GM12878 (cell line): ENCODE results near the gene RAD51B. TPM values are rescaled to one million over a fixed set of nuclear protein-coding genes. Genes with fewer than 3 reads are reported as not detected.

Source experiments
- ATAC-seq: fragments of 200-7000 bp; cut with Tn5 transposase; 3 replicates; pipeline ENCODE4 v1.9.1; 2020; ENCODE audit warnings: mild to moderate bottlenecking, moderate library complexity
- BruUV-seq: library from RNA; stranded (reverse); fragments of 400-500 nt; replicated peaks from 2 replicates; lab custom pipeline; 2021; lab: Mats Ljungman, UMichigan
- CTCF ChIA-PET: fragments of 300-600 bp; sonication (Branson Sonifier 250); formaldehyde crosslinking; extraction: SDS; loops from one replicate; lab custom pipeline; 2021; ENCODE audit warnings: inconsistent platforms; lab: Yijun Ruan, JAX
- POLR2A ChIA-PET: fragments of 350-600 bp; formaldehyde crosslinking; extraction: SDS; loops from one replicate; lab custom pipeline; 2021; ENCODE audit warnings: inconsistent platforms; lab: Charles Lee
- RAD21 ChIA-PET: fragments of 300-600 bp; sonication (Branson Sonifier 250); formaldehyde crosslinking; loops from one replicate; lab custom pipeline; 2023; ENCODE audit warnings: antibody characterized with exemption; ENCODE audit not compliant: unreplicated experiment; lab: Charles Lee
- SMC1A ChIA-PET: fragments of 300-600 bp; sonication (Branson Sonifier 250); formaldehyde crosslinking; loops from one replicate; lab custom pipeline; 2023; ENCODE audit not compliant: unreplicated experiment, uncharacterized antibody; lab: Charles Lee
- DNase-seq: peaks from one replicate; pipeline ENCODE4 v3.0.0-alpha.2; 2011; ENCODE audit warnings: low read depth, low spot score
- FAIRE-seq: peaks from 3 replicates; lab custom pipeline; 2011; peaks lifted over from hg19 to GRCh38; lab: Jason Lieb, UNC
- H2AFZ ChIP-seq: 2 replicates; pipeline ENCODE4 v1.6.0; 2011; ENCODE audit warnings: low read depth, low read length, control low read depth; ENCODE audit not compliant: control insufficient read depth
- H3K27ac ChIP-seq: 2 replicates; pipeline ENCODE4 v1.5.1; 2011; ENCODE audit warnings: control low read depth; ENCODE audit not compliant: control insufficient read depth, insufficient read depth
- H3K27me3 ChIP-seq, 2 experiments: replicated peaks in 1 of 2; 2 replicates each; pipeline versions ENCODE4 v1.6.0 to v1.6.1; 2011; ENCODE audit warnings: low read length in 1 of 2; ENCODE audit not compliant: control insufficient read depth in 2 of 2, insufficient read depth in 2 of 2
- H3K36me3 ChIP-seq, 2 experiments: 2 replicates each; pipeline ENCODE4 v1.5.1; 2011; ENCODE audit warnings: low read length in 1 of 2; ENCODE audit not compliant: control insufficient read depth in 2 of 2, insufficient read depth in 2 of 2
- H3K4me1 ChIP-seq: 2 replicates; pipeline ENCODE4 v1.6.1; 2011; ENCODE audit warnings: mild to moderate bottlenecking, low read length, moderate library complexity, mixed read lengths; ENCODE audit not compliant: control insufficient read depth, insufficient read depth
- H3K4me2 ChIP-seq: 2 replicates; pipeline ENCODE4 v1.6.0; 2011; ENCODE audit warnings: control low read depth; ENCODE audit not compliant: control insufficient read depth, insufficient read depth
- H3K4me3 ChIP-seq: fragments of 200-600 bp; sonication (generic); 2 replicates; pipeline ENCODE4 v1.5.1; 2016
- H3K79me2 ChIP-seq: 2 replicates; pipeline ENCODE4 v1.6.0; 2011; ENCODE audit warnings: low read length; ENCODE audit not compliant: control insufficient read depth, insufficient read depth
- H3K9ac ChIP-seq: 2 replicates; pipeline ENCODE4 v1.8.0; 2011; ENCODE audit warnings: low read length, control low read depth, mixed read lengths; ENCODE audit not compliant: control insufficient read depth, insufficient read depth
- H3K9me3 ChIP-seq: replicated peaks from 3 replicates; pipeline ENCODE4 v1.5.1; 2011; ENCODE audit warnings: mild to moderate bottlenecking, low read length; ENCODE audit not compliant: control insufficient read depth, insufficient read depth
- H4K20me1 ChIP-seq: 2 replicates; pipeline ENCODE4 v1.6.0; 2011; ENCODE audit not compliant: control insufficient read depth, insufficient read depth
- HDGF ChIP-seq: fragments of 450-650 bp; IDR thresholded peaks from 2 replicates; pipeline ENCODE4 v1.6.1; 2016; ENCODE audit warnings: antibody characterized with exemption
- MEF2B ChIP-seq: fragments of 450-650 bp; IDR thresholded peaks from 2 replicates; pipeline ENCODE4 v1.6.1; 2018; ENCODE audit warnings: mild to moderate bottlenecking, moderate library complexity; ENCODE audit not compliant: partially characterized antibody, poor library complexity, severe bottlenecking
- MTA2 ChIP-seq: fragments of 450-650 bp; IDR thresholded peaks from 2 replicates; pipeline ENCODE4 v1.6.1; 2016; ENCODE audit warnings: low read depth, mild to moderate bottlenecking, moderate library complexity
- SIN3A ChIP-seq: IDR thresholded peaks from 2 replicates; pipeline ENCODE4 v1.6.1; 2012; ENCODE audit warnings: low read depth, low read length, improper control_type of control experiment
- ZNF207 ChIP-seq: fragments of 450-650 bp; IDR thresholded peaks from 2 replicates; pipeline ENCODE4 v1.6.1; 2014; ENCODE audit warnings: antibody characterized with exemption, mild to moderate bottlenecking, borderline replicate concordance
- WGBS: methylation state at CpG from one replicate; pipeline ENCODE4 v1.1.6; 2016; ENCODE audit warnings: low lambda C conversion rate; ENCODE audit not compliant: insufficient replicate concordance, insufficient coverage; ENCODE audit errors: missing lambda C conversion rate; 5-methylcytosine and 5-hydroxymethylcytosine counted together
- in situ Hi-C: fragments of 300-500 bp; cut with MboI; formaldehyde crosslinking; loops from 9 replicates; pipeline ENCODE4 v1.14.3; 2018; ENCODE audit warnings: mixed read lengths
- intact Hi-C: fragments of 100-400 bp; cut with micrococcal nuclease; formaldehyde crosslinking; loops from one replicate; pipeline ENCODE4 v1.14.2; 2022; ENCODE audit not compliant: unreplicated experiment
- polyA plus RNA-seq, 11 experiments: library from polyadenylated mRNA; depleted of rRNA in 4 of 11; unstranded in 6 of 11; stranded (reverse) in 5 of 11; fragments of >200 nt; fragmentation: Nextera tagmentation in 4 of 11; fragmentation: Illumina TruSeq in 1 of 11; extraction: Ambion mirVana in 4 of 11; extraction: Trizol in 1 of 11; gene quantifications; 1 replicate in 1 of 11; 2 replicates in 10 of 11; pipeline versions ENCODE4 v1.2.1 to v1.2.3, GENCODE V29; 2011 to 2016; ENCODE audit warnings: inconsistent platforms in 2 of 11, missing spikeins in 2 of 11, low read depth in 1 of 11
- total RNA-seq, 4 experiments: library from RNA; depleted of rRNA in 3 of 4; stranded (reverse); fragments of >200 nt in 3 of 4; fragmentation: Illumina TruSeq in 1 of 4; extraction: Trizol in 1 of 4; gene quantifications; 2 replicates each; pipeline versions ENCODE4 v1.2.1 to v1.2.3, GENCODE V29; 2013 to 2021
- TF ChIP-seq, protein P1 (sequence below): fragments of 450-650 bp; IDR thresholded peaks from 2 replicates; pipeline ENCODE4 v1.6.1; 2018; ENCODE audit warnings: borderline replicate concordance, mild to moderate bottlenecking; ENCODE audit not compliant: partially characterized antibody
- TF ChIP-seq, protein P2 (sequence below): fragments of 450-650 bp; IDR thresholded peaks from 2 replicates; pipeline ENCODE4 v1.6.1; 2016; ENCODE audit warnings: mild to moderate bottlenecking
- TF ChIP-seq, protein P3 (sequence below): fragments of 150-350 bp; IDR thresholded peaks from 2 replicates; pipeline ENCODE4 v1.6.1; 2014; ENCODE audit warnings: mild to moderate bottlenecking, low read depth, low read length
- TF ChIP-seq, protein P4 (sequence below): IDR thresholded peaks from 2 replicates; pipeline ENCODE4 v1.6.1; 2011; ENCODE audit warnings: low read depth, low read length, improper control_type of control experiment, borderline replicate concordance

Gene RAD51B
- total and polyA plus RNA-seq, 10 of the 15 experiments (the other 5 are each of a cell fraction or from before 2014, with no cell fraction given), result 9.8 to 26.8 (median 21.3) TPM

DNA sequence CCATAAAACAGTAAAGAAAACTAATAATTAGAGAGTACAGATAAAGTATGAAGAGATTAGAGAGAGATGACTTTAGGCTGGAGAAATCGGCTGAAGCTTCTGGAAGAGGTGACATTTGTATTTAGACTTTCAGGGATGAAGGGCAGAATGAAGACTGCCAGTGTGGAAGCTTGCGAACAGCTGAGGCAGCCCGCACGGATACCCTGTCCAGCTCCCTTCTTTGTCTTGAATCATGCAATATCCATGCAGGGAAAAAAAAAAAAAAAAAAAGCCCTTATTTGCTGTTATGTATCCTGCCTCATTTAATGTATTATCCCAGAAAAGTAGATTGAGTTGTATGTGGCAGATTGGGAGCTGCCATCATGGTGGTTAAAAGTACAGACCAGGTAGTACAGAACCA is 641.5 kb downstream of the RAD51B start:
- no peaks in the 10 kb centered on the region; a peak in 1 of 4 replicates for H3K36me3 ChIP-seq
- H3K9ac ChIP-seq, result no peak overlapping the region
- intact Hi-C loops, result no loop called here
- no peaks in the 10 kb centered on the region for H3K79me2 ChIP-seq
- ChIA-PET POLR2A (interaction anchor here (0.6 to 1.1 kb wide), 5 partner anchors 10 to 43 kb away, joined by 3 to 6 read pairs (median 3); no protein-coding TSS in a partner anchor), CTCF (interaction anchor here (0.9 to 1.3 kb wide), 2 partner anchors 17 to 383 kb away, joined by 3 read pairs; no protein-coding TSS in a partner anchor)
- ATAC-seq, result no peak
- no peaks in the 10 kb centered on the region; the same call in 2 of the 3 replicates for H3K9me3 ChIP-seq
- no peaks in the 10 kb centered on the region for H4K20me1 ChIP-seq
- no peak for FAIRE-seq
- 98% methylated on average over 4 of the region's 4 CpGs for WGBS
- H3K27ac ChIP-seq, result no peak overlapping the region
- no peak for DNase-seq
- no peak for TF ChIP-seq MEF2B
- TF ChIP-seq, protein P1, sequence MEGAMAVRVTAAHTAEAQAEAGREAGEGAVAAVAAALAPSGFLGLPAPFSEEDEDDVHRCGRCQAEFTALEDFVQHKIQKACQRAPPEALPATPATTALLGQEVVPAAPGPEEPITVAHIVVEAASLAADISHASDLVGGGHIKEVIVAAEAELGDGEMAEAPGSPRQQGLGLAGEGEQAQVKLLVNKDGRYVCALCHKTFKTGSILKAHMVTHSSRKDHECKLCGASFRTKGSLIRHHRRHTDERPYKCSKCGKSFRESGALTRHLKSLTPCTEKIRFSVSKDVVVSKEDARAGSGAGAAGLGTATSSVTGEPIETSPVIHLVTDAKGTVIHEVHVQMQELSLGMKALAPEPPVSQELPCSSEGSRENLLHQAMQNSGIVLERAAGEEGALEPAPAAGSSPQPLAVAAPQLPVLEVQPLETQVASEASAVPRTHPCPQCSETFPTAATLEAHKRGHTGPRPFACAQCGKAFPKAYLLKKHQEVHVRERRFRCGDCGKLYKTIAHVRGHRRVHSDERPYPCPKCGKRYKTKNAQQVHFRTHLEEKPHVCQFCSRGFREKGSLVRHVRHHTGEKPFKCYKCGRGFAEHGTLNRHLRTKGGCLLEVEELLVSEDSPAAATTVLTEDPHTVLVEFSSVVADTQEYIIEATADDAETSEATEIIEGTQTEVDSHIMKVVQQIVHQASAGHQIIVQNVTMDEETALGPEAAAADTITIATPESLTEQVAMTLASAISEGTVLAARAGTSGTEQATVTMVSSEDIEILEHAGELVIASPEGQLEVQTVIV, result no peak
- TF ChIP-seq, protein P2, sequence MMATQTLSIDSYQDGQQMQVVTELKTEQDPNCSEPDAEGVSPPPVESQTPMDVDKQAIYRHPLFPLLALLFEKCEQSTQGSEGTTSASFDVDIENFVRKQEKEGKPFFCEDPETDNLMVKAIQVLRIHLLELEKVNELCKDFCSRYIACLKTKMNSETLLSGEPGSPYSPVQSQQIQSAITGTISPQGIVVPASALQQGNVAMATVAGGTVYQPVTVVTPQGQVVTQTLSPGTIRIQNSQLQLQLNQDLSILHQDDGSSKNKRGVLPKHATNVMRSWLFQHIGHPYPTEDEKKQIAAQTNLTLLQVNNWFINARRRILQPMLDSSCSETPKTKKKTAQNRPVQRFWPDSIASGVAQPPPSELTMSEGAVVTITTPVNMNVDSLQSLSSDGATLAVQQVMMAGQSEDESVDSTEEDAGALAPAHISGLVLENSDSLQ, result no peak
- no peak for TF ChIP-seq MTA2
- TF ChIP-seq HDGF, result no peak
- TF ChIP-seq ZNF207, result no peak
- TF ChIP-seq, protein P3, sequence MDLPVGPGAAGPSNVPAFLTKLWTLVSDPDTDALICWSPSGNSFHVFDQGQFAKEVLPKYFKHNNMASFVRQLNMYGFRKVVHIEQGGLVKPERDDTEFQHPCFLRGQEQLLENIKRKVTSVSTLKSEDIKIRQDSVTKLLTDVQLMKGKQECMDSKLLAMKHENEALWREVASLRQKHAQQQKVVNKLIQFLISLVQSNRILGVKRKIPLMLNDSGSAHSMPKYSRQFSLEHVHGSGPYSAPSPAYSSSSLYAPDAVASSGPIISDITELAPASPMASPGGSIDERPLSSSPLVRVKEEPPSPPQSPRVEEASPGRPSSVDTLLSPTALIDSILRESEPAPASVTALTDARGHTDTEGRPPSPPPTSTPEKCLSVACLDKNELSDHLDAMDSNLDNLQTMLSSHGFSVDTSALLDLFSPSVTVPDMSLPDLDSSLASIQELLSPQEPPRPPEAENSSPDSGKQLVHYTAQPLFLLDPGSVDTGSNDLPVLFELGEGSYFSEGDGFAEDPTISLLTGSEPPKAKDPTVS, result no peak
- TF ChIP-seq SIN3A, result no peak
- TF ChIP-seq, protein P4, sequence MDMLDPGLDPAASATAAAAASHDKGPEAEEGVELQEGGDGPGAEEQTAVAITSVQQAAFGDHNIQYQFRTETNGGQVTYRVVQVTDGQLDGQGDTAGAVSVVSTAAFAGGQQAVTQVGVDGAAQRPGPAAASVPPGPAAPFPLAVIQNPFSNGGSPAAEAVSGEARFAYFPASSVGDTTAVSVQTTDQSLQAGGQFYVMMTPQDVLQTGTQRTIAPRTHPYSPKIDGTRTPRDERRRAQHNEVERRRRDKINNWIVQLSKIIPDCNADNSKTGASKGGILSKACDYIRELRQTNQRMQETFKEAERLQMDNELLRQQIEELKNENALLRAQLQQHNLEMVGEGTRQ, result no peak
- TF ChIP-seq, all 136 proteins: peak for 0
- Histone ChIP-seq H2AFZ (no peak overlapping the region), H3K4me2 (no peak overlapping the region), H3K4me3 (no peak overlapping the region), H3K27me3 (no peaks in the 10 kb centered on the region), H3K4me1 (no peaks in the 10 kb centered on the region)
- RAD21 ChIA-PET, result interaction anchor here (0.7 to 1.1 kb wide), 4 partner anchors 10 to 59 kb away, joined by 3 to 4 read pairs (median 3); no protein-coding TSS in a partner anchor
- SMC1A ChIA-PET, result interaction anchor here (1.1 to 2.2 kb wide), 7 partner anchors 10 to 24 kb away, joined by 3 to 14 read pairs (median 4); no protein-coding TSS in a partner anchor
- no TSS peak for BruUV-seq
- in situ Hi-C loops, result no loop called here
